B cell (primary cell): ENCODE results near the gene FAM53A.

Experiments
- CTCF ChIP-seq: fragments of 200-600 bp; IDR thresholded peaks from one replicate; pipeline ENCODE4 v1.8.0; 2022; ENCODE audit warnings: antibody characterized with exemption, mild to moderate bottlenecking
- EZH2 ChIP-seq: IDR thresholded peaks from 2 replicates; pipeline ENCODE4 v1.6.1; 2012; ENCODE audit warnings: borderline replicate concordance, low read depth, mild to moderate bottlenecking, moderate library complexity, low read length; ENCODE audit not compliant: insufficient read depth, poor library complexity, severe bottlenecking

GRCh38 chr4:1614854-1615595 lies 69.1 kb downstream of the FAM53A start:
- TF ChIP-seq CTCF (no peak), EZH2 (no peak)
